Liver (tissue), 9 donors: ENCODE measurements around the gene SIGLEC8. TPM values are rescaled to one million over a fixed set of nuclear protein-coding genes. Genes with fewer than 3 reads are reported as not detected.

Experiments
- DNase-seq: peaks from one replicate; pipeline ENCODE4 v3.0.0-alpha.2; 2017; ENCODE audit warnings: low spot score
- H3K27ac ChIP-seq, 2 donors: one replicate each; pipeline ENCODE4 v1.7.0; 2013; ENCODE audit warnings: inconsistent platforms in 2 of 2, low read length in 2 of 2, control low read depth in 1 of 2, low read depth in 1 of 2, mild to moderate bottlenecking in 1 of 2
- H3K27me3 ChIP-seq, 4 donors: one replicate each; pipeline versions ENCODE4 v1.6.1 to v1.7.0; 2013; ENCODE audit warnings: low read length in 3 of 4, inconsistent platforms in 1 of 4, mild to moderate bottlenecking in 1 of 4, moderate library complexity in 1 of 4; ENCODE audit not compliant: control insufficient read depth in 4 of 4, insufficient read depth in 4 of 4
- H3K36me3 ChIP-seq, 4 donors: one replicate each; pipeline versions ENCODE4 v1.6.1 to v1.7.0; 2013; ENCODE audit warnings: low read length in 3 of 4, mild to moderate bottlenecking in 3 of 4, low read depth in 1 of 4, moderate library complexity in 1 of 4; ENCODE audit not compliant: control insufficient read depth in 4 of 4, insufficient read depth in 3 of 4
- H3K4me1 ChIP-seq, 4 donors: one replicate each; pipeline versions ENCODE4 v1.6.1 to v1.7.0; 2013; ENCODE audit warnings: low read length in 3 of 4, mild to moderate bottlenecking in 3 of 4, moderate library complexity in 1 of 4; ENCODE audit not compliant: control insufficient read depth in 4 of 4, insufficient read depth in 4 of 4
- H3K4me3 ChIP-seq, 3 donors: one replicate each; pipeline versions ENCODE4 v1.6.1 to v1.7.0; 2013; ENCODE audit warnings: low read length in 3 of 3, control low read depth in 1 of 3, low read depth in 1 of 3, mild to moderate bottlenecking in 1 of 3
- H3K9ac ChIP-seq, 2 donors: one replicate each; pipeline ENCODE4 v1.7.0; 2013; ENCODE audit warnings: low read length in 2 of 2, mild to moderate bottlenecking in 2 of 2, moderate library complexity in 2 of 2, control low read depth in 1 of 2, low read depth in 1 of 2
- H3K9me3 ChIP-seq, 4 donors: one replicate each; pipeline versions ENCODE4 v1.6.1 to v1.7.0; 2013; ENCODE audit warnings: low read length in 3 of 4; ENCODE audit not compliant: control insufficient read depth in 4 of 4
- FOXA1 ChIP-seq: IDR thresholded peaks from 2 replicates; pipeline ENCODE4 v1.6.1; 2016; ENCODE audit warnings: antibody characterized with exemption
- GABPA ChIP-seq, 2 donors: IDR thresholded peaks in 1 of 2; conservative IDR thresholded peaks in 1 of 2; 2 replicates each; pipeline ENCODE4 v1.6.1; 2016; ENCODE audit warnings: antibody characterized with exemption in 2 of 2, mild to moderate bottlenecking in 1 of 2, moderate library complexity in 1 of 2
- HNF4A ChIP-seq, 2 donors: conservative IDR thresholded peaks; 2 replicates each; pipeline ENCODE4 v1.6.1; 2016; ENCODE audit warnings: antibody characterized with exemption in 2 of 2, mild to moderate bottlenecking in 2 of 2
- HNF4G ChIP-seq: IDR thresholded peaks from 2 replicates; pipeline ENCODE4 v1.6.1; 2016; ENCODE audit warnings: antibody characterized with exemption
- RXRA ChIP-seq, 2 donors: IDR thresholded peaks; 2 replicates each; pipeline ENCODE4 v1.6.1; 2017 to 2018; ENCODE audit warnings: antibody characterized with exemption in 2 of 2, mild to moderate bottlenecking in 1 of 2
- TAF1 ChIP-seq: conservative IDR thresholded peaks from 2 replicates; pipeline ENCODE4 v1.6.1; 2016; ENCODE audit warnings: antibody characterized with exemption, mild to moderate bottlenecking
- YY1 ChIP-seq: IDR thresholded peaks from 2 replicates; pipeline ENCODE4 v1.6.1; 2016; ENCODE audit warnings: antibody characterized with exemption, mild to moderate bottlenecking
- WGBS: extraction: QIAGEN DNeasy Blood & Tissue Kit; methylation state at CpG from one replicate; pipeline ENCODE4 v1.1.7; 2013; 5-methylcytosine and 5-hydroxymethylcytosine counted together
- polyA plus RNA-seq, 2 donors: library from polyadenylated mRNA; stranded (reverse) in 1 of 2; unstranded in 1 of 2; fragments of 200-250 nt in 1 of 2; fragments of >200 nt in 1 of 2; fragmentation: Nextera tagmentation in 1 of 2; extraction: Ambion mirVana in 1 of 2; gene quantifications; one replicate each; pipeline versions ENCODE4 v1.2.1 to v1.2.3, GENCODE V29; 2013 to 2015
- total RNA-seq, 2 donors: library from RNA; depleted of rRNA; stranded (reverse); fragments of >200 nt; gene quantifications; one replicate each; pipeline ENCODE4 v1.2.3, GENCODE V29; 2014
- TF ChIP-seq, protein P1 (sequence below): IDR thresholded peaks from 2 replicates; pipeline ENCODE4 v1.6.1; 2016; ENCODE audit warnings: antibody characterized with exemption, mild to moderate bottlenecking
- TF ChIP-seq, protein P2 (sequence below): IDR thresholded peaks from 2 replicates; pipeline ENCODE4 v1.6.1; 2016; ENCODE audit warnings: antibody characterized with exemption
- donor health status: healthy.
- donor health status: healthy.
- donor health status: healthy.
- donor health status: healthy.
- donor health status: healthy.

SIGLEC8 gene
- total and polyA plus RNA-seq, 4 donors = 0.09 to 2.3 (median 0.52) TPM

DNA sequence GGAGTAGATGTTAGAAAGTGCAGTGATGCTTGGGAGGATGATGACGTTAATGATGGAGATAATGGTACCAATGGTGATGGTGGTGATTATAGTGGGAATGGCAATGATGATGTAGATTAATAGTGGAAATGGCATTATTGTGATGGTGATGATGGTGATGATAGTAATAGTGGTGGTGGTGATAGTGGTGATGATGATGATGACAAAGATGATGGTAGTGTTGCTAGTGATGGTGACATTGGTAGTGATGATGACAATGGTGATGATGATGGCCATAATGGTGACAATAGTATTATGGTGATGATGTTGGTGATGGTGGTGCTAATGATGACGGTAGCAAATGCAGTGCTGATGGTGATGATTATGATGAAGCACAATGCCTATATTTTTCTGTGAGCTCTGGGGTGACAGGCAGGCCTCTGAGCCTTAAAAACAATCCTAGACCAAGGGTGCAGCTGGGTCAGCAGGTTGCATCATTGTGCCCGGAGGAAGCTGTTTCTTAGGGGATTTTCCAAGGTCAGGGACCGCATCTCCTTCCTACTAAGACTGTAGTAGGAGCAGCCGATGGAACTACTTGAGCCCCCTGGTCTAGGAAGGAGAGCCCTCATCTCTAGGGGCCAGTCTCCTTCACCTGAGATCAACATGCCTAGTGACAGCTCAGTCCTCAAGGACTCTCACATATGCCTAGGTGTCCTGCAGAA lies 27.9 kb upstream of the SIGLEC8 start:
- Histone ChIP-seq H3K36me3 (no peaks in the 10 kb centered on the region), H3K9me3 (no peaks in the 10 kb centered on the region), H3K9ac (no peak overlapping the region), H3K4me3 (no peak overlapping the region), H3K4me1 (no peaks in the 10 kb centered on the region), H3K27me3 (peaks cover 0 to 7% (median 4%) of the 10 kb centered on the region in 4 donors), H3K27ac (no peak overlapping the region)
- DNase-seq = no peak
- TF ChIP-seq YY1 (no peak), RXRA (IDR thresholded peaks at IDR 0.05) (no peak), GABPA (IDR thresholded peaks at IDR 0.05 in 1 of 2, conservative IDR thresholded peaks at IDR 0.05 in 1 of 2) (no peak), FOXA1 (no peak), TAF1 (no peak), HNF4G (no peak)
- TF ChIP-seq, protein P1, sequence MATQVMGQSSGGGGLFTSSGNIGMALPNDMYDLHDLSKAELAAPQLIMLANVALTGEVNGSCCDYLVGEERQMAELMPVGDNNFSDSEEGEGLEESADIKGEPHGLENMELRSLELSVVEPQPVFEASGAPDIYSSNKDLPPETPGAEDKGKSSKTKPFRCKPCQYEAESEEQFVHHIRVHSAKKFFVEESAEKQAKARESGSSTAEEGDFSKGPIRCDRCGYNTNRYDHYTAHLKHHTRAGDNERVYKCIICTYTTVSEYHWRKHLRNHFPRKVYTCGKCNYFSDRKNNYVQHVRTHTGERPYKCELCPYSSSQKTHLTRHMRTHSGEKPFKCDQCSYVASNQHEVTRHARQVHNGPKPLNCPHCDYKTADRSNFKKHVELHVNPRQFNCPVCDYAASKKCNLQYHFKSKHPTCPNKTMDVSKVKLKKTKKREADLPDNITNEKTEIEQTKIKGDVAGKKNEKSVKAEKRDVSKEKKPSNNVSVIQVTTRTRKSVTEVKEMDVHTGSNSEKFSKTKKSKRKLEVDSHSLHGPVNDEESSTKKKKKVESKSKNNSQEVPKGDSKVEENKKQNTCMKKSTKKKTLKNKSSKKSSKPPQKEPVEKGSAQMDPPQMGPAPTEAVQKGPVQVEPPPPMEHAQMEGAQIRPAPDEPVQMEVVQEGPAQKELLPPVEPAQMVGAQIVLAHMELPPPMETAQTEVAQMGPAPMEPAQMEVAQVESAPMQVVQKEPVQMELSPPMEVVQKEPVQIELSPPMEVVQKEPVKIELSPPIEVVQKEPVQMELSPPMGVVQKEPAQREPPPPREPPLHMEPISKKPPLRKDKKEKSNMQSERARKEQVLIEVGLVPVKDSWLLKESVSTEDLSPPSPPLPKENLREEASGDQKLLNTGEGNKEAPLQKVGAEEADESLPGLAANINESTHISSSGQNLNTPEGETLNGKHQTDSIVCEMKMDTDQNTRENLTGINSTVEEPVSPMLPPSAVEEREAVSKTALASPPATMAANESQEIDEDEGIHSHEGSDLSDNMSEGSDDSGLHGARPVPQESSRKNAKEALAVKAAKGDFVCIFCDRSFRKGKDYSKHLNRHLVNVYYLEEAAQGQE = no peak
- TF ChIP-seq, protein P2, sequence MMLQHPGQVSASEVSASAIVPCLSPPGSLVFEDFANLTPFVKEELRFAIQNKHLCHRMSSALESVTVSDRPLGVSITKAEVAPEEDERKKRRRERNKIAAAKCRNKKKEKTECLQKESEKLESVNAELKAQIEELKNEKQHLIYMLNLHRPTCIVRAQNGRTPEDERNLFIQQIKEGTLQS = no peak
- 74% methylated on average over 5 of the region's 5 CpGs for WGBS

DNA sequence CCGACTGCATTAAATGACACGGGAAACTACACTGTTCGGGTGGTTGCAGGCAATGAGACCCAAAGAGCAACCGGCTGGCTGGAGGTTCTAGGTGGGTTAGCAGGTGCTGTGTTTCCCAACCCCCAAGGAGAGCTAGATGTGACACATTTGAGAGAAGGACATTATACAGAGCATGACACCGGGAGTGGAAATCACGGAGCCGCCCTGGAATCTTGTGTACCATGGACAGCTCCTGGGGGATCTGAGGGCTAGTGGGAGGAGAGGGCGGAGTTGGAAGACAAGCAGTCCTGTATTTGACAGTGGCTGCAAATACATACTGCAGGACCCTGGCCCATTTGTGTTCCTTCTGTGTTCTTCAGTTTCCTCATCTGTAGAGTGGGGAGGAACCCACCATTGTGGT lies 22.3 kb upstream of the SIGLEC8 start:
- WGBS = 37% methylated on average over 8 of the region's 8 CpGs
- Histone ChIP-seq H3K27me3 (peaks cover 0 to 5% (median 1%) of the 10 kb centered on the region in 4 donors), H3K27ac (no peak overlapping the region), H3K9me3 (no peaks in the 10 kb centered on the region), H3K4me3 (no peak overlapping the region), H3K36me3 (no peaks in the 10 kb centered on the region), H3K4me1 (no peaks in the 10 kb centered on the region), H3K9ac (no peak overlapping the region)
- TF ChIP-seq, protein P1 = peak; percentile 96
- TF ChIP-seq HNF4A (conservative IDR thresholded peaks at IDR 0.05) = no peak
- DNase-seq = no peak
